Chondrocyte (in vitro differentiated cells): Measurements from ENCODE around the gene ZNF423. TPM values are rescaled to one million over a fixed set of nuclear protein-coding genes. Genes with fewer than 3 reads are reported as not detected.

ENCODE experiments used
- DNase-seq: peaks from one replicate; pipeline ENCODE4 v3.0.0; 2021; ENCODE audit warnings: mixed read lengths, low spot score
- H3K27ac Mint-ChIP-seq: one replicate; pipeline ENCODE4 v1.8.0; 2021; ENCODE audit warnings: mild to moderate bottlenecking, moderate library complexity, mixed read lengths; ENCODE audit not compliant: unreplicated experiment
- H3K27me3 Mint-ChIP-seq: 2 replicates; pipeline ENCODE4 v1.8.0; 2021; ENCODE audit warnings: low read depth, mixed read lengths
- H3K36me3 Mint-ChIP-seq: 2 replicates; pipeline ENCODE4 v1.8.0; 2021; ENCODE audit warnings: low read depth, mixed read lengths
- H3K4me1 Mint-ChIP-seq: 2 replicates; pipeline ENCODE4 v1.8.0; 2021; ENCODE audit warnings: low read depth, mild to moderate bottlenecking, mixed read lengths
- H3K4me3 Mint-ChIP-seq: one replicate; pipeline ENCODE4 v1.8.0; 2021; ENCODE audit warnings: mild to moderate bottlenecking, moderate library complexity, mixed read lengths; ENCODE audit not compliant: unreplicated experiment
- H3K9me3 Mint-ChIP-seq: 2 replicates; pipeline ENCODE4 v1.8.0; 2021; ENCODE audit warnings: low read depth, mixed read lengths
- CTCF ChIP-seq: fragments of 200-600 bp; sonication (generic); IDR thresholded peaks from 2 replicates; pipeline ENCODE4 v1.5.0; 2021; ENCODE audit warnings: antibody characterized with exemption, mild to moderate bottlenecking, moderate library complexity
- total RNA-seq: library from RNA; stranded (reverse); gene quantifications from 3 replicates; pipeline ENCODE4 v1.2.1, GENCODE V29; 2021

The ZNF423 gene
- total RNA-seq, 1 donor from 2014 or later = 4.7 TPM

- H3K4me3 Mint-ChIP-seq = no peak overlapping the region
- no peak for TF ChIP-seq CTCF
- peaks cover 36% of the 10 kb centered on the region for H3K4me1 Mint-ChIP-seq
- DNase-seq = peak; percentile 76
- H3K36me3 Mint-ChIP-seq = peaks cover 7% of the 10 kb centered on the region
- H3K27me3 Mint-ChIP-seq = peaks cover 2% of the 10 kb centered on the region
- H3K9me3 Mint-ChIP-seq = no peaks in the 10 kb centered on the region
- H3K27ac Mint-ChIP-seq = no peak overlapping the region
Measured at GRCh38 chr16:49635591-49636581, 220.0 kb downstream of the ZNF423 start.

DNA sequence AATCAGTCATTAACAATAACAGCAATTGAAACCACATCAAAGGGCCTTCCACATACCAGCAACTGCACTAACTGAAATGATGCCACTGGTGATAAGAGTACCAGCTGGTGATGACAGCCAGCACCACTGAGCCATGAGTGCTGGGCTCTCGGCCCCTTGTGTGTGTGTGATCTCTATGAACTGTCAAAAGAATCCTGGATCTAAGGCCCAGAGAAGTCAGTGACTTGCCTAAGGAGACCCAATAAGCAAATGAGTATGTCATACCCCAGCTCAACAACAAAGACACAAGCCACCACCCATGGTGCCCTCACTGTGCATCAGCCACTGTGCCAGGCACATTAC, 220.9 kb downstream of the ZNF423 start:
- no peak for DNase-seq
- Mint-ChIP-seq H3K4me3 (no peak overlapping the region), H3K4me1 (peaks cover 29% of the 10 kb centered on the region), H3K9me3 (no peaks in the 10 kb centered on the region), H3K36me3 (peaks cover 7% of the 10 kb centered on the region), H3K27me3 (peaks cover 2% of the 10 kb centered on the region), H3K27ac (no peak overlapping the region)
- no peak for TF ChIP-seq CTCF

DNA sequence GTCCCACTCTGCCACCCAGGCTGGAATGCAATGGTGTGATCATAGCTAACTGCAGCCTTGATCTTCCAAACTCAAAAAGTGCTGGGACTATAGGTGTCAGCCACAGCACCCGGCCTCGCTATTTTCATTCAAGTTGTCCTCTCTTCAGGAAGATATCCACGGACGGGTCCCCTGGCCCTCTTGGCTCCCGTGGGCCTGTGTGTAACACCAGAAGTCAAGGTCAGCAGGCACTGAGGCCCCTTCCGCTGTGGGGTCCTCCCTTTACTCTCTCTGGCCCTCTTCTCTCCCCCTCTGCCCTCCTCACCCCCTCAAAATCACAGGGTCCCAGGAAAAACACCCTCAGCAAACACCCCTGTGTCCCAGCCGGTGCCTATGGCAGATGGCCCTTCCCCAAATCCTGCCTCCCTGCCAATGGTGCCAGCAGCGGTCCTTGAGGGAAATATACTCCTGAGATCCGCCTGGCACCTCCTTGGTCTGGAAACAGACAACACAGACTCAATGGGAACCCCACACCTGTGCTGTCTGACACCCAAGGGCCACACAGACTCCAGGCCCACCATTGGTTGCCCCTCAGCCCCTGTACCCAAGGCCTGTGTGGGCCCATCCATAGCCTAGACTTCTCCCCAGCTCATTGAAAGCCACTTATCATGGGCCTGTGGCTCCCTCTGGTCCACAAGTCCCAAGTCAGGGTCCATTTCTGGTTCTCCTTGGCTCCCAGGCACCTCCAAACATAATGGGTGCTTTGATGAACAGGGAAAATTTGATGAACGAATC, 221.5 kb downstream of the ZNF423 start:
- no peak for TF ChIP-seq CTCF
- Mint-ChIP-seq H3K4me3 (no peak overlapping the region), H3K27ac (no peak overlapping the region), H3K27me3 (peaks cover 2% of the 10 kb centered on the region), H3K36me3 (peaks cover 7% of the 10 kb centered on the region), H3K4me1 (peaks cover 24% of the 10 kb centered on the region), H3K9me3 (no peaks in the 10 kb centered on the region)
- DNase-seq = no peak

GRCh38 chr16:49632795-49633184, 223.1 kb downstream of the ZNF423 start:
- no peak overlapping the region for H3K4me3 Mint-ChIP-seq
- peaks cover 5% of the 10 kb centered on the region for H3K36me3 Mint-ChIP-seq
- H3K27me3 Mint-ChIP-seq = peaks cover 2% of the 10 kb centered on the region
- no peak for TF ChIP-seq CTCF
- H3K9me3 Mint-ChIP-seq = no peaks in the 10 kb centered on the region
- DNase-seq = no peak
- H3K27ac Mint-ChIP-seq = no peak overlapping the region
- H3K4me1 Mint-ChIP-seq = peaks cover 14% of the 10 kb centered on the region

GRCh38 chr16:49632086-49632794, 223.7 kb downstream of the ZNF423 start:
- H3K27ac Mint-ChIP-seq = peak overlapping the region; percentile 71
- H3K9me3 Mint-ChIP-seq = no peaks in the 10 kb centered on the region
- peaks cover 4% of the 10 kb centered on the region for H3K36me3 Mint-ChIP-seq
- DNase-seq = no peak
- peaks cover 2% of the 10 kb centered on the region for H3K27me3 Mint-ChIP-seq
- TF ChIP-seq CTCF = no peak
- H3K4me1 Mint-ChIP-seq = peaks cover 14% of the 10 kb centered on the region
- no peak overlapping the region for H3K4me3 Mint-ChIP-seq
